K562 (cell line): ENCODE data around the gene TMEM89. TPM values are rescaled to one million over a fixed set of nuclear protein-coding genes. Genes with fewer than 3 reads are reported as not detected.
A peak's percentile ranks its signal among the peaks of the same experiment; 100 is the strongest.

Source experiments
- ATAC-seq: fragments of 200-7000 bp; cut with Tn5 transposase; 3 replicates; pipeline ENCODE4 v1.9.1; 2020; ENCODE audit warnings: moderate library complexity
- BruUV-seq: library from RNA; stranded (reverse); fragments of 400-500 nt; replicated peaks from 2 replicates; lab custom pipeline; 2021; lab: Mats Ljungman, UMichigan
- CTCF ChIA-PET: fragments of 300-600 bp; formaldehyde crosslinking; extraction: SDS; loops from one replicate; lab custom pipeline; 2021; ENCODE audit warnings: low intra/inter-chr PET ratio; lab: Yijun Ruan, JAX
- POLR2A ChIA-PET: fragments of 300-600, 350-650 bp; sonication (Branson Sonifier 250); formaldehyde crosslinking; extraction: SDS; loops from one replicate; lab custom pipeline; 2021; ENCODE audit warnings: antibody characterized with exemption, inconsistent platforms; lab: Yijun Ruan, JAX
- DNase-seq, 4 experiments: peaks; one replicate each; pipeline versions ENCODE4 v3.0.0 to v3.0.0-alpha.2; 2011 to 2018; ENCODE audit warnings: low spot score in 3 of 4, mixed read lengths in 3 of 4; ENCODE audit errors: extremely low read depth in 1 of 4
- FAIRE-seq: peaks from 2 replicates; lab custom pipeline; 2011; peaks lifted over from hg19 to GRCh38; lab: Jason Lieb, UNC
- H2AFZ ChIP-seq: 2 replicates; pipeline ENCODE4 v1.6.0; 2011; ENCODE audit warnings: low read depth, low read length, control low read depth, inconsistent platforms
- H3K27ac ChIP-seq: fragments of 200-600 bp; 3 replicates; pipeline ENCODE4 v1.8.0; 2011; ENCODE audit warnings: low read depth, mild to moderate bottlenecking, control low read depth, inconsistent platforms, low read length, moderate library complexity, mixed read lengths; ENCODE audit errors: extremely low read depth
- H3K27me3 ChIP-seq, 2 experiments: fragments of 300-600 bp in 1 of 2; 2 replicates in 1 of 2; 3 replicates in 1 of 2; pipeline versions ENCODE4 v1.6.0 to v1.8.0; 2011; ENCODE audit warnings: inconsistent platforms in 2 of 2, low read length in 2 of 2, mild to moderate bottlenecking in 1 of 2, mixed read lengths in 1 of 2, moderate library complexity in 1 of 2; ENCODE audit not compliant: control insufficient read depth in 2 of 2, insufficient read depth in 2 of 2
- H3K36me3 ChIP-seq: fragments of 300-600 bp; 3 replicates; pipeline ENCODE4 v1.8.0; 2011; ENCODE audit warnings: mild to moderate bottlenecking, low read length, inconsistent platforms; ENCODE audit not compliant: control insufficient read depth, insufficient read depth
- H3K4me1 ChIP-seq, 2 experiments: fragments of 200-600 bp in 1 of 2; replicated peaks in 1 of 2; 2 replicates in 1 of 2; 3 replicates in 1 of 2; pipeline versions ENCODE4 v1.5.1 to v1.8.0; 2011; ENCODE audit warnings: inconsistent platforms in 2 of 2, low read length in 2 of 2, mild to moderate bottlenecking in 1 of 2, mixed read lengths in 1 of 2, moderate library complexity in 1 of 2; ENCODE audit not compliant: control insufficient read depth in 2 of 2, insufficient read depth in 2 of 2
- H3K4me2 ChIP-seq: 2 replicates; pipeline ENCODE4 v1.6.1; 2011; ENCODE audit warnings: low read length, control low read depth, inconsistent platforms, mixed read lengths; ENCODE audit not compliant: insufficient read depth
- H3K4me3 ChIP-seq: fragments of 200-600 bp; sonication (generic), shearing (Covaris generic); 2 replicates; pipeline ENCODE4 v1.5.1; 2016; ENCODE audit warnings: control low read depth, inconsistent platforms
- H3K79me2 ChIP-seq: fragments of 200-600 bp; 3 replicates; pipeline ENCODE4 v1.8.0; 2011; ENCODE audit warnings: low read length, inconsistent platforms; ENCODE audit not compliant: control insufficient read depth, insufficient read depth
- H3K9ac ChIP-seq, 2 experiments: 2 replicates each; pipeline versions ENCODE4 v1.6.0 to v1.6.1; 2011; ENCODE audit warnings: low read depth in 2 of 2, low read length in 2 of 2, control low read depth in 1 of 2, inconsistent platforms in 1 of 2, mild to moderate bottlenecking in 1 of 2, mixed read lengths in 1 of 2; ENCODE audit not compliant: insufficient read depth in 1 of 2
- H3K9me1 ChIP-seq: one replicate; pipeline ENCODE4 v1.6.0; 2011; ENCODE audit warnings: inconsistent platforms, mild to moderate bottlenecking, low read length, moderate library complexity; ENCODE audit not compliant: control insufficient read depth, insufficient read depth
- H3K9me3 ChIP-seq: replicated peaks from 2 replicates; pipeline ENCODE4 v1.5.1; 2011; ENCODE audit warnings: low read depth, low read length, inconsistent platforms; ENCODE audit not compliant: control insufficient read depth, insufficient read depth
- H4K20me1 ChIP-seq: replicated peaks from 2 replicates; pipeline ENCODE4 v1.6.1; 2011; ENCODE audit warnings: low read length, inconsistent platforms, mixed read lengths; ENCODE audit not compliant: control insufficient read depth, insufficient read depth
- ARHGAP35 ChIP-seq: fragments of 450-650 bp; IDR thresholded peaks from 2 replicates; pipeline ENCODE4 v1.6.1; 2018; ENCODE audit not compliant: partially characterized antibody
- BCOR ChIP-seq: fragments of 450-650 bp; IDR thresholded peaks from 2 replicates; pipeline ENCODE4 v1.6.1; 2016
- CHD2 ChIP-seq: IDR thresholded peaks from 2 replicates; pipeline ENCODE4 v1.6.1; 2011; ENCODE audit warnings: low read depth, low read length
- KHSRP ChIP-seq: fragments of 450-650 bp; IDR thresholded peaks from 2 replicates; pipeline ENCODE4 v1.6.1; 2017
- MCM7 ChIP-seq, 2 experiments: fragments of 450-650 bp; IDR thresholded peaks; 2 replicates each; pipeline ENCODE4 v1.6.1; 2016 to 2018
- MTA3 ChIP-seq: fragments of 450-650 bp; formaldehyde crosslinking; IDR thresholded peaks from 2 replicates; pipeline ENCODE4 v1.6.1; 2017; ENCODE audit warnings: mild to moderate bottlenecking, borderline replicate concordance
- NR4A1 ChIP-seq, 2 experiments: fragments of 250-450 bp in 1 of 2; fragments of 450-650 bp in 1 of 2; sonication (Bioruptor Pico) in 1 of 2; IDR thresholded peaks; 2 replicates each; pipeline versions ENCODE4 v1.4.0 to v1.6.1; 2016 to 2020; ENCODE audit warnings: mild to moderate bottlenecking in 2 of 2, missing compliant biosample characterization in 1 of 2, missing genetic modification characterization in 1 of 2, moderate library complexity in 1 of 2
- POLR2AphosphoS5 ChIP-seq: IDR thresholded peaks from 2 replicates; pipeline ENCODE4 v1.6.1; 2011; ENCODE audit warnings: mild to moderate bottlenecking, low read depth, low read length, moderate library complexity; ENCODE audit not compliant: control insufficient read depth, insufficient read depth
- RFX1 ChIP-seq: fragments of 450-650 bp; IDR thresholded peaks from 2 replicates; pipeline ENCODE4 v1.6.1; 2016; ENCODE audit warnings: mild to moderate bottlenecking, moderate library complexity
- SETDB1 ChIP-seq: IDR thresholded peaks from one replicate; pipeline ENCODE4 v1.6.1; 2012; ENCODE audit warnings: low read length, control low read depth, inconsistent platforms
- SMARCA5 ChIP-seq: fragments of 450-650 bp; IDR thresholded peaks from 2 replicates; pipeline ENCODE4 v1.6.1; 2016
- ZC3H8 ChIP-seq: fragments of 450-650 bp; IDR thresholded peaks from 2 replicates; pipeline ENCODE4 v1.6.1; 2017
- ZNF217 ChIP-seq: sonication (generic); formaldehyde crosslinking; IDR thresholded peaks from 2 replicates; pipeline ENCODE4 v1.8.0; 2022; ENCODE audit warnings: mild to moderate bottlenecking, missing genetic modification reagents
- ZNF324 ChIP-seq: fragments of 250-450 bp; sonication (Bioruptor Pico); IDR thresholded peaks from 2 replicates; pipeline ENCODE4 v1.4.0; 2020; ENCODE audit warnings: mild to moderate bottlenecking
- ZNF347 ChIP-seq: fragments of 450-650 bp; formaldehyde crosslinking; IDR thresholded peaks from 2 replicates; pipeline ENCODE4 v1.4.0; 2020; ENCODE audit warnings: low read depth, mild to moderate bottlenecking, moderate library complexity
- WGBS: fragments of 100-300 bp; shearing (Covaris generic); methylation state at CpG from one replicate; pipeline ENCODE4 v1.1.6; 2016; ENCODE audit warnings: low coverage, mixed read lengths; ENCODE audit not compliant: insufficient coverage; ENCODE audit errors: missing lambda C conversion rate; 5-methylcytosine and 5-hydroxymethylcytosine counted together
- in situ Hi-C: fragments of 300-500 bp; cut with MboI; formaldehyde crosslinking; loops from 4 replicates; pipeline ENCODE4 v1.15.0; 2018; ENCODE audit warnings: inconsistent platforms, mixed read lengths
- intact Hi-C: fragments of 100-400 bp; cut with micrococcal nuclease; formaldehyde crosslinking; loops from 2 replicates; pipeline ENCODE4 v1.14.2; 2022
- polyA plus RNA-seq, 8 experiments: library from polyadenylated mRNA; depleted of rRNA in 4 of 8; stranded (reverse) in 5 of 8; unstranded in 3 of 8; fragments of >200 nt; fragmentation: Nextera tagmentation in 2 of 8; fragmentation: Illumina TruSeq in 1 of 8; extraction: Ambion mirVana in 2 of 8; extraction: Trizol in 1 of 8; gene quantifications; 2 replicates each; pipeline versions ENCODE4 v1.2.1 to v1.2.3, GENCODE V29; 2011 to 2014; ENCODE audit warnings: inconsistent platforms in 1 of 8, missing spikeins in 1 of 8
- total RNA-seq, 7 experiments: library from RNA; depleted of rRNA in 6 of 7; stranded (reverse); fragments of >200 nt in 6 of 7; fragmentation: Illumina TruSeq in 2 of 7; extraction: Trizol in 2 of 7; gene quantifications; 2 replicates each; pipeline versions ENCODE4 v1.2.1 to v1.2.3, GENCODE V29; 2011 to 2021; ENCODE audit warnings: low replicate concordance in 1 of 7
- TF ChIP-seq, protein P1 (sequence below): fragments of 450-650 bp; formaldehyde crosslinking; IDR thresholded peaks from 2 replicates; pipeline ENCODE4 v1.4.0; 2022; ENCODE audit warnings: mild to moderate bottlenecking, moderate library complexity
- TF ChIP-seq, protein P2 (sequence below), 2 experiments: fragments of 450-650 bp; conservative IDR thresholded peaks; 2 replicates each; pipeline ENCODE4 v1.6.1; 2017; ENCODE audit warnings: mild to moderate bottlenecking in 2 of 2, moderate library complexity in 2 of 2

TMEM89 gene
- total and polyA plus RNA-seq, 9 of the 15 experiments (the other 6 are each of a cell fraction or from before 2014, with no cell fraction given): not detected

DNA sequence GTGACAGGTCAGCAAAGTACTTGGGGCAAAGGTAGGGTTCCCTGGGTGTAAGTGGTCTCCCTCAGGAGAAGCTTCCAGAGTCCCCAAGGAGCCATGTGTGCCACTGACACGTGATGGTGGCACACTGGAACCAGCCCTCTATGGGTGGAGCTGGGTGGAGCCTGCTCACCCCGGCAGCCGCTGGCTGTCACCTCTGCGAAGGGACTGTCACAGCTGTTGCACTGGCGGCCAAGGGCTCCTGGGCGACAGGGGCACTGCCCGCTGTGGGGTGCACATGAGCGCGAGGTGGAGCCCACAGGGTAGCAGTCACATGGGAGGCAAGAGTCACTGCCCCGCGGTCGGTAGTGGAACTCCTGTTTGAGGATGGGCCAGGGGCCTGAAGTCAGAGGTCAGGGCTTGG, 29.2 kb upstream of the TMEM89 start (continued):
- TF ChIP-seq, protein P1, sequence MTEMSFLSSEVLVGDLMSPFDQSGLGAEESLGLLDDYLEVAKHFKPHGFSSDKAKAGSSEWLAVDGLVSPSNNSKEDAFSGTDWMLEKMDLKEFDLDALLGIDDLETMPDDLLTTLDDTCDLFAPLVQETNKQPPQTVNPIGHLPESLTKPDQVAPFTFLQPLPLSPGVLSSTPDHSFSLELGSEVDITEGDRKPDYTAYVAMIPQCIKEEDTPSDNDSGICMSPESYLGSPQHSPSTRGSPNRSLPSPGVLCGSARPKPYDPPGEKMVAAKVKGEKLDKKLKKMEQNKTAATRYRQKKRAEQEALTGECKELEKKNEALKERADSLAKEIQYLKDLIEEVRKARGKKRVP (CRISPR knock-in tag): no peak
- TF ChIP-seq ZNF217 (no peak), SMARCA5 (no peak), ZC3H8 (no peak), RFX1 (no peak)

DNA sequence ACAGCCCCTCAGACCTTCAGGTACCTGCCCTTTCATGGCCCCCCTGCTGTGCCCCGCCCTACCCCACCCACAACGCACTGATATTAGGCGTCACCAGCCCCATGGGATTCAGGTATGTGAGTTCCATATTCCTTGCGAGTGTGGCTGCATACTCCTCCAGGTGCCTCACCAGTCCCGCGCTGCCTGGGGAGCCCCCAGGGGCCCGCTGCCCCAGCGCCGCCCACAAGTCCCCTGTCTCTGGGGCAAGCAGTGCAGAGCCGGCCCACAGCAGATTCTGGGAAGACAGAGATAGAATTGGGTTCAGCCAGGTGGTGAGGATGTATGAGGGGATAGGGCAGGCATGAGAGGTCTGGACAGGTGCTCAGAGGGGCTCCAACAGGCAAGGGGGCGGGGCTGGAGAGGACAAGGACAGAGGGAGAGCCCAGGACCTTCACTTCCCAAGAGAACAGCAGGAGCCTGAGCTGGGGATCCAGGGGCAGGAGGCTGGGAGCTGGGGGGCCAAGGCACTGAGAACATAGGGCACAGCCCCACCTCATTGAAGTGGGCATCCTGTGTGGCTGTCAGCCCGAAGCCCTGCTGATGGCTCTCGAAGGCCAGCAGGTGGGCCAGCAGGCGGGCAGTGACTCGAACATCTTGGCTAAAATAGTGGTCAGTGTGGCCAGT, 26.8 kb upstream of the TMEM89 start:
- ChIA-PET CTCF (no interaction called here), POLR2A (interaction anchor here (1.0 to 1.5 kb wide), 2 partner anchors 10 to 14 kb away, joined by 3 to 4 read pairs; partner anchors contain the start of gene CELSR3)
- Histone ChIP-seq H3K4me3 (no peak overlapping the region), H3K4me1 (peaks cover 0 to 25% of the 10 kb centered on the region in 2 experiments; a peak in 2 of 5 replicates), H3K36me3 (no peaks in the 10 kb centered on the region), H2AFZ (no peak overlapping the region), H3K4me2 (no peak overlapping the region), H3K27ac (no peak overlapping the region), H3K9me3 (no peaks in the 10 kb centered on the region), H3K9ac (peak overlapping the region in 1 of 2 experiments; percentile 64; a peak in 2 of 4 replicates), H3K27me3 (no peaks in the 10 kb centered on the region), H4K20me1 (no peaks in the 10 kb centered on the region), H3K9me1 (no peaks in the 10 kb centered on the region), H3K79me2 (no peaks in the 10 kb centered on the region)
- DNase-seq (no peak), ATAC-seq (no peak), FAIRE-seq (no peak)
- in situ Hi-C loops: no loop called here
- WGBS: 61% methylated on average over 10 of the region's 15 CpGs
- BruUV-seq: no TSS peak
- intact Hi-C loops: no loop called here
- no peak for TF ChIP-seq SETDB1
- TF ChIP-seq ZNF347 (CRISPR knock-in tag): no peak
- TF ChIP-seq MTA3: no peak
- TF ChIP-seq, protein P2, sequence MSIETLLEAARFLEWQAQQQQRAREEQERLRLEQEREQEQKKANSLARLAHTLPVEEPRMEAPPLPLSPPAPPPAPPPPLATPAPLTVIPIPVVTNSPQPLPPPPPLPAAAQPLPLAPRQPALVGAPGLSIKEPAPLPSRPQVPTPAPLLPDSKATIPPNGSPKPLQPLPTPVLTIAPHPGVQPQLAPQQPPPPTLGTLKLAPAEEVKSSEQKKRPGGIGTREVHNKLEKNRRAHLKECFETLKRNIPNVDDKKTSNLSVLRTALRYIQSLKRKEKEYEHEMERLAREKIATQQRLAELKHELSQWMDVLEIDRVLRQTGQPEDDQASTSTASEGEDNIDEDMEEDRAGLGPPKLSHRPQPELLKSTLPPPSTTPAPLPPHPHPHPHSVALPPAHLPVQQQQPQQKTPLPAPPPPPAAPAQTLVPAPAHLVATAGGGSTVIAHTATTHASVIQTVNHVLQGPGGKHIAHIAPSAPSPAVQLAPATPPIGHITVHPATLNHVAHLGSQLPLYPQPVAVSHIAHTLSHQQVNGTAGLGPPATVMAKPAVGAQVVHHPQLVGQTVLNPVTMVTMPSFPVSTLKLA (conservative IDR thresholded peaks at IDR 0.05): no peak
- no peak for TF ChIP-seq POLR2AphosphoS5
- TF ChIP-seq NR4A1 (CRISPR knock-in tag; IDR thresholded peaks at IDR 0.05): no peak
- no peak for TF ChIP-seq NR4A1 (tag; IDR thresholded peaks at IDR 0.05)
- TF ChIP-seq KHSRP: no peak
- TF ChIP-seq ZC3H8: no peak
- no peak for TF ChIP-seq BCOR
- TF ChIP-seq MCM7 (IDR thresholded peaks at IDR 0.05): no peak
- no peak for TF ChIP-seq CHD2
- no peak for TF ChIP-seq ARHGAP35
- no peak for TF ChIP-seq ZNF324 (CRISPR knock-in tag)
